ENCODE data around the gene NRXN3.

NRXN3 gene

GRCh38 chr14:78788467-78789360, 618.5 kb downstream of the NRXN3 start:
- no peak for DNase-seq (ENCODE audit: low read depth in 1 of 2, low spot score in 1 of 2)

GRCh38 chr14:78790271-78790670, 620.1 kb downstream of the NRXN3 start:
- no peak for DNase-seq (ENCODE audit: low read depth in 1 of 2, low spot score in 1 of 2)

GRCh38 chr14:78798757-78799156, 628.6 kb downstream of the NRXN3 start:
- DNase-seq (ENCODE audit: low read depth in 1 of 2, low spot score in 1 of 2), result no peak

GRCh38 chr14:78805570-78805969, 635.4 kb downstream of the NRXN3 start:
- DNase-seq (ENCODE audit: low read depth in 1 of 2, low spot score in 1 of 2), result no peak

GRCh38 chr14:78823035-78823434, 652.9 kb downstream of the NRXN3 start:
- no peak for DNase-seq (ENCODE audit: low read depth in 1 of 2, low spot score in 1 of 2)

GRCh38 chr14:78823516-78823915, 653.3 kb downstream of the NRXN3 start:
- DNase-seq (ENCODE audit: low read depth in 1 of 2, low spot score in 1 of 2), result no peak

- DNase-seq (ENCODE audit: low read depth in 1 of 2, low spot score in 1 of 2), result no peak
Observed at GRCh38 chr14:78829274-78829673, 659.1 kb downstream of the NRXN3 start.

GRCh38 chr14:78834766-78835451, 664.7 kb downstream of the NRXN3 start:
- no peak for DNase-seq (ENCODE audit: low read depth in 1 of 2, low spot score in 1 of 2)

GRCh38 chr14:78835909-78836308, 665.7 kb downstream of the NRXN3 start:
- DNase-seq (ENCODE audit: low read depth in 1 of 2, low spot score in 1 of 2), result no peak

GRCh38 chr14:78836777-78837176, 666.6 kb downstream of the NRXN3 start:
- DNase-seq (ENCODE audit: low read depth in 1 of 2, low spot score in 1 of 2), result no peak

GRCh38 chr14:78838959-78839358, 668.8 kb downstream of the NRXN3 start:
- DNase-seq (ENCODE audit: low read depth in 1 of 2, low spot score in 1 of 2), result no peak

GRCh38 chr14:78840898-78841297, 670.7 kb downstream of the NRXN3 start:
- no peak for DNase-seq (ENCODE audit: low read depth in 1 of 2, low spot score in 1 of 2)

GRCh38 chr14:78847801-78848200, 677.6 kb downstream of the NRXN3 start:
- no peak for DNase-seq (ENCODE audit: low read depth in 1 of 2, low spot score in 1 of 2)

- no peak for DNase-seq (ENCODE audit: low read depth in 1 of 2, low spot score in 1 of 2)
Observed at GRCh38 chr14:78848234-78848820, 678.2 kb downstream of the NRXN3 start.

- no peak for DNase-seq (ENCODE audit: low read depth in 1 of 2, low spot score in 1 of 2)
Observed at GRCh38 chr14:78849952-78850351, 679.8 kb downstream of the NRXN3 start.

- DNase-seq (ENCODE audit: low read depth in 1 of 2, low spot score in 1 of 2), result no peak
Observed at GRCh38 chr14:78851189-78851588, 681.0 kb downstream of the NRXN3 start.

- DNase-seq (ENCODE audit: low read depth in 1 of 2, low spot score in 1 of 2), result no peak
Observed at GRCh38 chr14:78852040-78852439, 681.9 kb downstream of the NRXN3 start.

GRCh38 chr14:78857974-78858373, 687.8 kb downstream of the NRXN3 start:
- no peak for DNase-seq (ENCODE audit: low read depth in 1 of 2, low spot score in 1 of 2)

GRCh38 chr14:78863143-78863542, 693.0 kb downstream of the NRXN3 start:
- no peak for DNase-seq (ENCODE audit: low read depth in 1 of 2, low spot score in 1 of 2)

- DNase-seq (ENCODE audit: low read depth in 1 of 2, low spot score in 1 of 2), result no peak
Observed at GRCh38 chr14:78872837-78873236, 702.7 kb downstream of the NRXN3 start.

GRCh38 chr14:78873581-78873980, 703.4 kb downstream of the NRXN3 start:
- no peak for DNase-seq (ENCODE audit: low read depth in 1 of 2, low spot score in 1 of 2)

- DNase-seq (ENCODE audit: low read depth in 1 of 2, low spot score in 1 of 2), result no peak
Observed at GRCh38 chr14:78875049-78875448, 704.9 kb downstream of the NRXN3 start.

All from activated CD4-positive, alpha-beta T cell treated with anti-CD3 and anti-CD28 coated beads, Interleukin-2, amount 50 U/mL, for 24 hours (primary cell).